HG03196 (cell line): Measurements from ENCODE around the gene CISD2.
"Not testable (repeated sequence)": the region's sequence is repeated elsewhere in the genome, so short reads cannot be mapped to it uniquely, and the experiment has no call there.

Source experiments
- ATAC-seq: cut with Tn5 transposase; IDR thresholded peaks from one replicate; pipeline ENCODE4 v1.9.1; 2021; ENCODE audit not compliant: unreplicated experiment

Gene CISD2

GRCh38 chr4:102849579-102850104 lies 19.1 kb upstream of the CISD2 start:
- ATAC-seq = no peak

- ATAC-seq = no peak
Measured at GRCh38 chr4:102850370-102850769, 18.4 kb upstream of the CISD2 start.

- no peak for ATAC-seq
Measured at GRCh38 chr4:102858828-102859464, 9.8 kb upstream of the CISD2 start.

GRCh38 chr4:102860611-102861324 lies 8.0 kb upstream of the CISD2 start:
- ATAC-seq = no peak

- ATAC-seq = no peak
Measured at GRCh38 chr4:102862016-102862415, 6.8 kb upstream of the CISD2 start.

GRCh38 chr4:102862747-102863146 lies 6.0 kb upstream of the CISD2 start:
- no peak for ATAC-seq

- not testable (repeated sequence) for ATAC-seq
Measured at GRCh38 chr4:102865327-102865726, 3.5 kb upstream of the CISD2 start.

GRCh38 chr4:102867278-102868152 lies 1.3 kb upstream of the CISD2 start:
- ATAC-seq = no peak

GRCh38 chr4:102868153-102868780 lies 525 bp upstream of the CISD2 start:
- no peak for ATAC-seq

GRCh38 chr4:102869569-102870197 lies 891 bp downstream of the CISD2 start:
- peak; percentile 21 for ATAC-seq

- ATAC-seq = no peak
Measured at GRCh38 chr4:102871772-102872171, 3.0 kb downstream of the CISD2 start.

GRCh38 chr4:102877477-102878106 lies 8.8 kb downstream of the CISD2 start:
- not testable (repeated sequence) for ATAC-seq

- not testable (repeated sequence) for ATAC-seq
Measured at GRCh38 chr4:102878349-102878748, 9.6 kb downstream of the CISD2 start.

- no peak for ATAC-seq
Measured at GRCh38 chr4:102878901-102879300, 10.1 kb downstream of the CISD2 start.

GRCh38 chr4:102881343-102881742 lies 12.6 kb downstream of the CISD2 start:
- no peak for ATAC-seq

GRCh38 chr4:102883278-102883677 lies 14.5 kb downstream of the CISD2 start:
- no peak for ATAC-seq

- ATAC-seq = not testable (repeated sequence)
Measured at GRCh38 chr4:102888570-102888969, 19.8 kb downstream of the CISD2 start.

- ATAC-seq = not testable (repeated sequence)
Measured at GRCh38 chr4:102889866-102890265, 21.1 kb downstream of the CISD2 start.

- not testable (repeated sequence) for ATAC-seq
Measured at GRCh38 chr4:102896547-102896946, 27.8 kb downstream of the CISD2 start.

GRCh38 chr4:102897610-102898009 lies 28.8 kb downstream of the CISD2 start:
- ATAC-seq = not testable (repeated sequence)
